Epidermal melanocyte (primary cell): Measurements from ENCODE around the gene RPS15A.

ENCODE experiments used
- DNase-seq: peaks from one replicate; pipeline ENCODE4 v3.0.0; 2011; ENCODE audit warnings: low spot score; ENCODE audit not compliant: insufficient read length

The RPS15A gene

DNA sequence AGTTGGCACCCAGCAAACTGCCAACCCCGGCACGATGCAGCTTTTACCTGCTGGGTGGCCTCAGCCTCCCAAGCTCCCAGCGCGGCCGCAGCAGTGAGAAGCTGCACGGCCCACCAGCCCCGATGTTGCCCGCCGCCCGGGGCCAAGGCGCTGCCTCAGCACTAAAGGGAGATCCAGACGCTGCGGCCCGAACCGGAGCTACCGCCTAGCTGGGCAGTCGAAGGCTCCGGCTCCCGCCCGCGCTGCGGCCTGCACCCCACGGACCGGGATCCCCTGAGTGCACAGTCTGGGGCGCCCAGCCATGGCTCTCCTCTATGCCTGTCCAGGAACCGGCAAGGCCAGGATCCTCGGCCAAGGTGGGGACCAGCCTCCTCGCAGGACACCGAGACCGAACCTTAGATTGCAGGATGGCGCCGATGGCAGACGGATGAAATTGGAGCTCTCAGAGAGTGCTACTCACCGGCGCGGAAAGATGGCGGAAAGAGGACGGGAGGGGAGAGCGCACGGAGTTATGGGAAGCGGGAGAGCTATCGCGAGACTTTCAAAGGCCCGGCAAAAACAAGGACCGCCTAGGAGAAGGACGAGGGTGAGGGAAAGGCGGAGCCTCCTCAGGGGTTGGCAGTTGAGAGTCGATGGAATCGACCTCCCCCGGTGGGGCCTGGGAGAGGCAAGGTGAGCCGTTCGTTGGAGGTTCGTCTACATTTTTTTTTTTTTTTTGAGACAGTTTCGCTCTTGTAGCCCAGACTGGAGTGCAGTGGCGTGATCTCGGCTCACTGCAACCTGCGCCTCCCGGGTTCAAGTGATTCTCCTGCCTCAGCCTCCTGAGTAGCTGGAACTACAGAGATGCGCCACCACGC, at the start of gene RPS15A:
TSS of gene RPS15A (minus strand) at position 485 of the 857 bp plus-strand sequence. CDS start 1,221 bp downstream, outside the sequence.
- DNase-seq = peak; percentile 94

GRCh38 chr16:18839555-18839954, 49.4 kb upstream of the RPS15A start:
- no peak for DNase-seq

DNA sequence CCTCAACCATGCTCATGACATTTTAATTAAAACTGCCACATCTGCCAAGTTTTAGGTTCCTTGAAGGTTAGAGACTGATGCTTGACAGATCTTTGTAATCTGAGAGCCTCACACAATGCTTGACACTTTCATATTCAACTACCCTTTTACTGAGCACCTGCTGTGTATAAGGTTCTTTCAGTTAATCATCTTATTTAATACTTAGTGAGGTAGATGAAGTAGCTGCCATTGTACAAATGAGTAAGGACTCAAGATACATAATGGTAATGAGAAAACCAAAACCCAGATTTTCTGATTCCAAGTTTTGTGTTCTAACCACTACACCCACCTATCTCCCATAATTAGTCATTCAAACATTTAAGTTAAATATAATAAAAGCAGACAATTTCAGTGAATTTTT, 46.6 kb upstream of the RPS15A start:
- DNase-seq = no peak

GRCh38 chr16:18834864-18835263, 44.7 kb upstream of the RPS15A start:
- DNase-seq = no peak

DNA sequence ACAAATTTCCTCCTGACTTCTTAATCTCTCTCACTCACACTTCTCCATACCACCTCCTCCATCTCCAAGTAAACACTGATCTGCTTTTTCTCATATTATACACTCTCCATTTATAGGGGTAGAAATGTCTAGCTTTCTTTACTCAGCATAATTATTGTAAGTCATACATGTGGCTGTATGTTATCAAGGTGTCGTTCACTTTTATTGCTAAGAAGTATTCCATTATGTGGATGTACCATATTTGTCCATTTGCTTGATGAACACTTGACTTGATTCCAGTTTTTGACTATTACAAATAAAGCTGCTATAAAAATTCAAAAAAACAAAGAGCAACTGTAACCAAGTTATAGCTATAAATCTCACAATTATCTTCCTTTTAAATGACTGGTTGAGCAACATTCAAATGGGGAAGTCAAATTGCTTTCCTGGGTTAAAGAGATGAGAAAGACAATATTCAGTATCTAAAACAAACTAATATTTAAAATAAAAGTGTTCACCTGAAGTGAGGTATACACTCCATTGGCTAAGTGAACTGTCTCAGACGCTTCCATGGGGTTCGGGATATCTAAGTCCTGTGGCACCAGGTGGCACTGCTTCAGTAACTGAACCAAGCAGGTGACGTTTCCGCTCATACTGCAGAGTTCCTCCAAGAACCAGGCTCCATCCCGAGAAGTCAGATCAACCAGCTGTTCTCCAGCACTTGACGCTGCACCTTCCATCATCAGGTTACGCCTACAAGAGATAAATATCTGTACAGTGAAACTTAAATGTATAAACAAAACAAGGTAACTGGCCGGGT, 43.8 kb upstream of the RPS15A start:
- DNase-seq = no peak

DNA sequence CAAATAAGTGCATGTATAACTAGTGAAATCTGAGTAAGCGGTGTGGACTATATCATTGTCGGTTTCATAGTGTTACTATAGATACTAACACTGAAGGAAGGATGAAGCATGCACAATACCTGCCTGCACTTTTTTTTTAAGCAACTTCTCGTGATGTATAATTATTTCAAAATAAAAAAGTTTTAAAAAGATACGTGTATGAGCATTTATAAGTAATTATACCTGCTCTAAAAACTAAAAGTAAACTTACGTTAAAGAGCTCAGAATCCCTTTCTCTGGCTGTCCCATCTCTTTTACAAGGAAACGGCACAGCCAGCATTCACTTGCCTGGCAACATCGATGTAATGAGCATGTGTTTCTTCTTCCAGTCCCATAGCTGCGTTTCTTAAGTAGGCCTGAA, 42.5 kb upstream of the RPS15A start:
- DNase-seq = no peak

DNA sequence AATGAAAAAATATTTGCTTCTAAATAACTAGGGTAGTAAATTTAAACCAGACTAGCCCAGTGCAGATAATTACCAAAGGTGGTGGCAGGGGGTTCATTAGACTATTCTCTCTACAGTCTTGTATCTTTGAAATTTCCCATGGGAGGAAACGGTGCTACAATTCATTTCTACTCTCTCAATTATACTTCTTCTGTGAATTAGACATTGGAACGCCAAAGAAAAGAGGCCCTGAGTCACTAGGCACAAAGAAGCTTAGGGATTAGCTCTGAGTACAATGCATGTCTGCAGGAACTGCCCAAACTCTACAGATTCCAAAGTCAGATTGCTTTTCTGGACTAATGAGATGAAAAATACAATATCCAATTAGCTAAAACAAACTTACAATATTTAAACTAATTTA, 41.9 kb upstream of the RPS15A start:
- no peak for DNase-seq

- DNase-seq = no peak
Measured at GRCh38 chr16:18829251-18829650, 39.1 kb upstream of the RPS15A start.

GRCh38 chr16:18827890-18828289, 37.8 kb upstream of the RPS15A start:
- no peak for DNase-seq

DNA sequence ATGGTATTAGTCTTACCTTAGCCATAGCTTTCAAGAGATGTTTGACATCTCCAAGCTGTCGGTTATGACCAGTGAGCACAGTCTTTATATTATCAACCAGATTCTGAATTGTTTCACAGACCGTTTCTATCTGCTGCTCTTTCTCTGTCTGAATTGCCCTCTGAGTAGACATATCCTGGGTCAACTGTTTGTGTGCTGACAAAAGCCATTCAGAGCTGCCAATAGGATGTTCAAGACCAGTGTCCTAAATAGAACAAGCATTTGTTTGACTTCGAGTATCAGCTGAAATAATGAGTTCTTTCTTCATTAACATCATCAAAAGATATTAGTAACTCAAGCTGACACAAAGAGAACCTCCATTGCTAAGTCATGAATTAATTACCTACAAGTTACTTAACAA, 26.2 kb upstream of the RPS15A start:
- DNase-seq = no peak

- DNase-seq = no peak
Measured at GRCh38 chr16:18811925-18812324, 21.8 kb upstream of the RPS15A start.

GRCh38 chr16:18809165-18809564, 19.0 kb upstream of the RPS15A start:
- DNase-seq = no peak

DNA sequence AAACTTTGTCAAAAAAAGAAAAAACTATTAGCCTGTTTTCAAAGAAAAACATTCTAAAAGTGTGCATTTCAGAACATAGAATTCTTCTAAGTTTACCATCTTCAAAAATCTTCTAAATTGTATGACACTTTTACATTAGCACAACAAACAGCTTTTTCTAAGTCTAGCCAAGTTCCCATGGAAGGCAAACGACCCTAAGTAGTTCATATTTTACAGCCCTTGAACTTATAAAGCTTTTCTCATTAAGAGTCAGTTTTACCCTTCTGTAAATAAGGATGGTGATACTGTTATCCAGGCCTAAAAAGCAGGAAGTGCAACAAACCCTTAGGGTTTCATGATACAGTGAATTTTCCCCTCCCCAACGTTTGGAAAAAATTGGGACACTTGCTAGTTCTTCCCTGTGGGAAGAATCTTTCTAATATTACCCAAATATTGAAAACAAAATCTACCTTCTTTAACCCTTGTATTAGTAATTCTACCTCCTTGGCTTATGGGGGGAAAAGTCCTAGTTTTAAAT, 15.2 kb upstream of the RPS15A start:
- no peak for DNase-seq

DNA sequence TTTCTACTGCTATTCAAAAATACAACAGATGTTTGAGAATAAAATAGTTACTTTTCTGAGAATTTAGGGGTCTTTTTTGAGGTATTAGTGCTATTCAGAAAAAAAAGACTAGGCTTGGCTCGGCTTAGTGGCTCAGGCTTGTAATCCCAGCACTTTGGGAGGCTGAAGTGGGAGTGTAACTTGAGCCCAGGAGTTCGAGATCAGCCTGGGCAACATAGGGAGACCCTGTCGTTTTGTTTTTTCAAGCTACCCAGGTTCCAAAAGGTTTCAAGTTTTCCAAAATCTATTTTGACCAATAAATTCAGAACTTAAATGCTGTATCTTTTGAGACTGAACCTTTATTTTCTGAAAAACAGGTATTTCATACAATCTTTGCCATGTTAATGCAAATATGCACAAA, 14.4 kb upstream of the RPS15A start:
- DNase-seq = no peak

DNA sequence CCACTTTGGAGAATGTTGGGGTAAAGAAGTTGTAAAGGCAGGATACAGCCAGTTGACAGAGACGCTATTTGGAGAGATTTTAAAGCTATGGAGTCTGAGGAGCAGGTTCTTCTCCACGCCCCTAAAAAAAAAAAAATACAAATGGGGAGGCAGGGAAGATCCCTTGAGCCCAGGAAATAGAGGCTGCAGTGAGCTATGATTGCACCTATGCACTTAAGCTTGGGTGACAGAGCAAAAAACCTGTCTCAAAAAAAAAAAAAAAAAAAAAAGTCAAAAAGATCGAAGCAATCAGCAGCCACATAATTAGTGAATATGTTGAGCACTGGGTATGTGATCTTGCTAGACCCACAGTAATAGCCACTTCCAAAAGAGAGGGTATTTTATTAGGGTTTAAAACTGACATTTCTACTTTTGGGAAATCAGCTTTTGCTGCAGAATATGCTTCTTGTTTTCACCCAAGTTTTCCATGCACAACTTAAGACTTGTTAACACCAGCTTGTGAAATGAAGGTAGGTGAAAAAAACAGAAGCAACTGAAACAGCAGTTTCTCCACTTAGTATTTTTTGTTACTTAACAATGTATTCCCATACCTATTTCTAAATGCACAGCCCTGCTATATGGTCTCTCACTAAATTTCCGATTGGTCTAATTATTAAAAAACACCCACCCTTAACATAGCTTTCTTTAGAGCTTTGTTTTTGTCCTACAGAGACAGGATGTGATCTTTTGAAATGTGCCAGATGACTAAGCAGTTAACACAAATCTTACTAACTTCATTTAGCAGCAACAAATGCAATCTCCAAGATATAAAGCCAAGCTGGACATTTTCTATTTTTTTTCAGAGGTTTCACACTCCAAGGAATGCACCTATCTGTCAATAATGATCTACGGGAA, 13.7 kb upstream of the RPS15A start:
- no peak for DNase-seq

DNA sequence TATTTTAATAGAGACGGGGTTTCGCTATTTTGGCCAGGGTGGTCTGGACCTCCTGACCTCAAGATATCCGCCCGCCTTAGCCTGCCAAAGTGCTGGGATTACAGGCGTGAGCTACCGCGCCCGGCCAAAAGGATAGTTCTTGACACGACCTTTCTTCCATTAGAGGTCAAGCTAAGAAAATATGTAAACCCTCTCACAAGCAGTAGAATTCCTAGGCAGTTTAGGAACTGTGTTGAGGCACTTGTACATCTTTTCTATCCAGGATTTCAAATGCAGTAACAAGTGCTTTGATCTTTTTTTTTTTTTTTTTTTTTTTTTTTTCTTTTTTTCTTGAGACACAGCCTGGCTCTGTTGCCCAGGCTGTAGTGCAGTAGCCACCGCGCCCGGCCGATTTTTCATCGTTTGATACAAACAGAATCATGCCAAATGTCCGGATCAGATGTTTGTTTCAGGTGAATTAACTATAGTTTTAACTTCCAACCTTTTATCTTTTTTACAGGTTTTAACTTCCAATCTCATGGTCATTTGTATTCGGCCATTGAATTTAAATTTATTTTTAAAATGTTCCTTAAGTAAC, 12.7 kb upstream of the RPS15A start:
- DNase-seq = no peak

DNA sequence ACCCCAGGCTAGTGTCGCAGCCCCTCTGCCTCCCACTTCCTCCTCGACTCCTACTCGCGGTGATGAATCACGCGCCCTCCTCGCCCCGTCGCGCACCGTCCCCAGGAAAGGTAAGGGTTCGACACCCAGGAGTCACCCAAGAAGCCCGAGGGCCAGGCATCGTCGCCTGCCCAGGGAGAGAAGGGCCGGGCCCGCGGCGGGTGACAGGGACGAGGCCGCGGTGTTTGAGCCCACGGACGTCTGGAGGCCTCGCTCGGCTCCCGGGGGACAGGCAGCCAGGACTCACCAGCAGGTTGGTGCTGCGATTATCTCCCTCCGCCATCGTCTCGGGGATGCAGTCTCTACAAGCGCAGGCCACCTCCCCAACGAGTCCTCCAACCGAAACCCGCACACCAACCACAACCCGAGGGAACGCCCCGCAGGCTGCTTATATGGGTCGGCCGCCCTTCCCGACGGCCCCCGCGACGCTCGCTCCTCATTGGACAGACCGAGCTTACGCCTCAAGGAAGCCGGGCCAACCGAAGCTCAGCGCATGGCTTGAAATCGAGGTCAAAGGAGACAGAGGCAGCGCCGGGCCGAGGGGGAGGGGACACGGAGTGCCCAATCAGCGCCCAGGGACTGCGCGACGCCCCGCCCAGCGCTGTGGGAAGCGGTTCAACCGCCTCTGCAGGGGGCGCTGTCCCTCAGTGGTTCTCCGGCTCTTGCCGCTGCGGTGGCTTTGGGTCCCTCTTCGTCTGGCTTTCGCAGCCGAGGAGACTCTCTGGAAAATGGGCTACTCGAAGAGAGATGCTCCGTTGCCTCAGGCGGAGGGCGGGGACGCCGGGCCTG, 11.2 kb upstream of the RPS15A start, which contains the start of gene ARL6IP1:
TSS of gene ARL6IP1 (minus strand) at position 405 of the 828 bp plus-strand sequence. CDS start at position 322, 83 bp downstream.
- peak; percentile 86 for DNase-seq

DNA sequence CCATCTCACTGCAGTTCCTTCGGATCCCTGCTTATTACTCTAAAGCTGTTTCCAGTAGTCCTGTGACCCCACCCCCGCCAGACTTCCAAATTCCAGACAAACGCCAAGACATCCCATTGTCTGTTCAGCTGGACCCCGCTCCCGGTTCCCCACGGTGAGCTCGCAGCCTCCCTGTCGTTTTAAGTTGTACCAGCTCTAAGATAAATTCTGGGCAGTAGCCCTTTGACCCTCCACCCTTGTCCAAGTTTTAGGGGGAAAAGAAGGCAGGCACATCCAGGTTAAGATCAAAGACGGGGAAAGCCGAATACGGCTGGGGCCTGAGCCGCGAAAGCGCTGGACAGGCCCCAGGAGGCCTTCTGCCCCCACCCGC, 10.6 kb upstream of the RPS15A start:
- DNase-seq = no peak

- no peak for DNase-seq
Measured at GRCh38 chr16:18800293-18800692, 10.2 kb upstream of the RPS15A start.

GRCh38 chr16:18799500-18799899, 9.4 kb upstream of the RPS15A start:
- no peak for DNase-seq
